ENCODE data around the gene CAPRIN1.

DNA sequence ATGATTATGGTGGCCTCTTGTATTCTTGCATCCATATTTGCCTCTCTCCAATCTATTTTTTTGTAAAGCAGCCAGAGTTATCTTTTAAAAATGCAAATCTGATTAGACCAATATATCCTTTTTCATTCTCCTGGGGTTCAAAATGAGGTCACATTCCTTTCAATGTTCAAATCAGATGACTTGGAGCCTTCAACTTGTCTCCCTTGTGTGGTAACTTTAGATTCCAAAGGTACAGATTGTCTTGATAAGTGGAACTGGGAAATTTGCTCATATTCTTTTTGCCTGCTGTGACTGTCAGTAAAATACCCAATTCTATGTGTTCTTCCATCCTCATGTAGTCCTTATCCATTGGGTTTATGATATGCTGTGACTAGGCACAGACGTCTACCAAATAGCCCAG lies 15.1 kb upstream of the CAPRIN1 start:
- TF ChIP-seq, protein P1, sequence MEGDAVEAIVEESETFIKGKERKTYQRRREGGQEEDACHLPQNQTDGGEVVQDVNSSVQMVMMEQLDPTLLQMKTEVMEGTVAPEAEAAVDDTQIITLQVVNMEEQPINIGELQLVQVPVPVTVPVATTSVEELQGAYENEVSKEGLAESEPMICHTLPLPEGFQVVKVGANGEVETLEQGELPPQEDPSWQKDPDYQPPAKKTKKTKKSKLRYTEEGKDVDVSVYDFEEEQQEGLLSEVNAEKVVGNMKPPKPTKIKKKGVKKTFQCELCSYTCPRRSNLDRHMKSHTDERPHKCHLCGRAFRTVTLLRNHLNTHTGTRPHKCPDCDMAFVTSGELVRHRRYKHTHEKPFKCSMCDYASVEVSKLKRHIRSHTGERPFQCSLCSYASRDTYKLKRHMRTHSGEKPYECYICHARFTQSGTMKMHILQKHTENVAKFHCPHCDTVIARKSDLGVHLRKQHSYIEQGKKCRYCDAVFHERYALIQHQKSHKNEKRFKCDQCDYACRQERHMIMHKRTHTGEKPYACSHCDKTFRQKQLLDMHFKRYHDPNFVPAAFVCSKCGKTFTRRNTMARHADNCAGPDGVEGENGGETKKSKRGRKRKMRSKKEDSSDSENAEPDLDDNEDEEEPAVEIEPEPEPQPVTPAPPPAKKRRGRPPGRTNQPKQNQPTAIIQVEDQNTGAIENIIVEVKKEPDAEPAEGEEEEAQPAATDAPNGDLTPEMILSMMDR (IDR thresholded peaks at IDR 0.05), result no peak
- no peak for TF ChIP-seq POLR2A (IDR thresholded peaks at IDR 0.05)
